DLD1 (cell line): Measurements from ENCODE around the gene SPATS2L.

Source experiments
- in situ Hi-C: cut with HindIII; loops from 2 replicates; pipeline ENCODE4 v1.10.0; 2017; ENCODE audit warnings: low sequenced_read_pairs

Gene SPATS2L

GRCh38 chr2:200348897-200349563, 42.5 kb downstream of the SPATS2L start:
- in situ Hi-C loops: no loop called here

GRCh38 chr2:200349868-200350267, 43.4 kb downstream of the SPATS2L start:
- in situ Hi-C loops: no loop called here

GRCh38 chr2:200350850-200351285, 44.4 kb downstream of the SPATS2L start:
- in situ Hi-C loops: no loop called here

GRCh38 chr2:200351815-200352214, 45.3 kb downstream of the SPATS2L start:
- in situ Hi-C loops: no loop called here

- in situ Hi-C loops: no loop called here
Measured at GRCh38 chr2:200352636-200353035, 46.1 kb downstream of the SPATS2L start.

- in situ Hi-C loops: no loop called here
Measured at GRCh38 chr2:200353120-200353519, 46.6 kb downstream of the SPATS2L start.

- in situ Hi-C loops: no loop called here
Measured at GRCh38 chr2:200353874-200354273, 47.4 kb downstream of the SPATS2L start.

GRCh38 chr2:200354833-200355751, 48.6 kb downstream of the SPATS2L start:
- in situ Hi-C loops: no loop called here

GRCh38 chr2:200356321-200356720, 49.8 kb downstream of the SPATS2L start:
- in situ Hi-C loops: no loop called here

GRCh38 chr2:200356857-200357384, 50.4 kb downstream of the SPATS2L start:
- in situ Hi-C loops: no loop called here

- in situ Hi-C loops: no loop called here
Measured at GRCh38 chr2:200357845-200358244, 51.4 kb downstream of the SPATS2L start.

GRCh38 chr2:200359552-200359951, 53.1 kb downstream of the SPATS2L start:
- in situ Hi-C loops: no loop called here

- in situ Hi-C loops: no loop called here
Measured at GRCh38 chr2:200360364-200360763, 53.9 kb downstream of the SPATS2L start.

- in situ Hi-C loops: no loop called here
Measured at GRCh38 chr2:200362202-200362917, 55.9 kb downstream of the SPATS2L start.

GRCh38 chr2:200363279-200363678, 56.8 kb downstream of the SPATS2L start:
- in situ Hi-C loops: no loop called here

- in situ Hi-C loops: no loop called here
Measured at GRCh38 chr2:200364142-200364541, 57.6 kb downstream of the SPATS2L start.

GRCh38 chr2:200364620-200365019, 58.1 kb downstream of the SPATS2L start:
- in situ Hi-C loops: no loop called here

- in situ Hi-C loops: no loop called here
Measured at GRCh38 chr2:200365209-200365608, 58.7 kb downstream of the SPATS2L start.

- in situ Hi-C loops: no loop called here
Measured at GRCh38 chr2:200367155-200367554, 60.7 kb downstream of the SPATS2L start.

- in situ Hi-C loops: no loop called here
Measured at GRCh38 chr2:200369886-200370285, 63.4 kb downstream of the SPATS2L start.

GRCh38 chr2:200373231-200373630, 66.7 kb downstream of the SPATS2L start:
- in situ Hi-C loops: no loop called here
